Activated T-cell treated with anti-CD3 and anti-CD28 coated beads for 24 hours (primary cell): Measurements from ENCODE around the gene KRT24.
"Not testable (repeated sequence)": the region's sequence is repeated elsewhere in the genome, so short reads cannot be mapped to it uniquely, and the experiment has no call there.

Experiments used
- DNase-seq: peaks from one replicate; pipeline ENCODE4 v3.0.0-alpha.2; 2020; ENCODE audit warnings: low read depth

The KRT24 gene

GRCh38 chr17:40703652-40704051 lies at the start of gene KRT24:
TSS of gene KRT24 (minus strand) at chr17:40703752. CDS start at chr17:40703693, 59 bp downstream.
- no peak for DNase-seq

DNA sequence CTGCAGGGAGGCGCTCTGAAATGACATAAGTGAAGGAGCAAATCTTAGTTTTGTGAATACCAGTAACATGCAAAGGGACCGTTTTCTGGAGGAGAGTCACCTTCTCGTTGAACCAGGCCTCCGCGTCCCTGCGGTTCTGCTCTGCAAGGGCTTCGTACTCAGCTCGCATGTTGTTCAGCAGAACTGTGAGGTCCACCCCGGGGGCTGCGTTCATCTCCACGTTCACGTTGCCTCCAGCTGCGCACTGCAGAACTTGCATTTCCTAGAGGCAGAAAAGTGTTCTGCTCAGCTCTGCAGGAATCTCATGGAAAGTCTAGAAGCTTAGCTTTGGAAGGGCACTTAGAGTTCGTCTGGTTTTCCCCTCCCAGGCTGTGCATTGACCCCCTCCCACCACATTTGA lies 47.5 kb upstream of the KRT24 start:
- no peak for DNase-seq

DNA sequence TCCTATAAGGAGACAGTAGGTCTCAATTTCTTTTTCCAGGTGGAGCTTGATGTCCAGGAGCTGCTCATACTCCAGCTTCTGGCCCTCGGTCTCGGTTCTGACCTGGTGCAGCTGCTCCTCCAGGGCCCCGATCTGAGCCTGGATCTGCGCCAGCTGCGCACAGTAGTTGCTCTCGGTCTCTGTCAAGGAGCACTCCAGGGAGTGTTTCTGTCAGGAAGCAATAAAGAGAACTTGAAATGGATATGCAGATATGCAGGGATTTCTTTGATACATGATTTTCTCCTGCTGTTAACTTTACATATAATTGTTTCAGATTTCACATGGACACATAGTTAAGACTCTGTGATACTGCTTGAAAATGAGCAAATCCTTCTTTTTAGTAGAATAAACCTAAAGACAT lies 46.8 kb upstream of the KRT24 start:
- no peak for DNase-seq

GRCh38 chr17:40748666-40749065 lies 45.1 kb upstream of the KRT24 start:
- DNase-seq = not testable (repeated sequence)

DNA sequence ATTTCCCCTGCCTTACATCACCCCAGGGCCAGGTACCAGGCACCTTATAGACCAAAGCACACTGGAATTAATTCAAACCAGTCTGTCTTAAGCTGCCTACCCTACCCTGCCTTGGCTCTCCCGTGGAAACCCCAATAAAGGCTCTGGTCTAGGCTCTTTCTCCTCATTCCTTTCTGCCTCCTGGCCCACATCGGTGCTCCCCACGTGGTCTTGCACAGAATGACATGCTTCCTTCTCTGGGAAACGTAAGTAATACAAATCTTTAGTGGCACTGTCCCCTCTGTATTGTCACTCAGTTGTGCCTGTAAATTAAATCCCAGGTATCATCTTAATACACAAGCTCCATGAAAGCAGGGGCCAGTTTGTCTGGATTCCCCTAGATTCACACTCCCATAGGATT lies 35.0 kb upstream of the KRT24 start:
- no peak for DNase-seq

GRCh38 chr17:40735016-40735415 lies 31.5 kb upstream of the KRT24 start:
- DNase-seq = no peak

- no peak for DNase-seq
These were observed 30.5 kb upstream of the KRT24 start for GRCh38 chr17:40734018-40734417.

DNA sequence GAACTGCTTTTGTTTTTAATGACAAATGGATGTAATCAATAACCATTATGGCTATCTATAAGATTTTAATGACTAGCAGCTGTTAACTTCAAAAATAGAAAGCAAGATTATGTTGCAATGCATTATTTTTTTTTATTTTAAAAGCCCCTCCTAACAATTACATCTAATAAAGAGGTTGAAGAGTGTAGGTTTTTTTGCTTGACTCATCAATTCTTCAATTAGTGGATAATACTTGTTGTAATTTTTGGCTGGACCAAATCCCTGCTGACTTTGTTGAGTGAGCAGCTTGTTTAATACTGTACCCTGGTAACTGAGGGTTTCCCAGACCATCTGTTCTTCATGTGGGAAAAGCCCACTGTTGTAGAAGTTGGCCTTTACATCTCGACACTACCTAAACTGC lies 27.4 kb upstream of the KRT24 start:
- no peak for DNase-seq

DNA sequence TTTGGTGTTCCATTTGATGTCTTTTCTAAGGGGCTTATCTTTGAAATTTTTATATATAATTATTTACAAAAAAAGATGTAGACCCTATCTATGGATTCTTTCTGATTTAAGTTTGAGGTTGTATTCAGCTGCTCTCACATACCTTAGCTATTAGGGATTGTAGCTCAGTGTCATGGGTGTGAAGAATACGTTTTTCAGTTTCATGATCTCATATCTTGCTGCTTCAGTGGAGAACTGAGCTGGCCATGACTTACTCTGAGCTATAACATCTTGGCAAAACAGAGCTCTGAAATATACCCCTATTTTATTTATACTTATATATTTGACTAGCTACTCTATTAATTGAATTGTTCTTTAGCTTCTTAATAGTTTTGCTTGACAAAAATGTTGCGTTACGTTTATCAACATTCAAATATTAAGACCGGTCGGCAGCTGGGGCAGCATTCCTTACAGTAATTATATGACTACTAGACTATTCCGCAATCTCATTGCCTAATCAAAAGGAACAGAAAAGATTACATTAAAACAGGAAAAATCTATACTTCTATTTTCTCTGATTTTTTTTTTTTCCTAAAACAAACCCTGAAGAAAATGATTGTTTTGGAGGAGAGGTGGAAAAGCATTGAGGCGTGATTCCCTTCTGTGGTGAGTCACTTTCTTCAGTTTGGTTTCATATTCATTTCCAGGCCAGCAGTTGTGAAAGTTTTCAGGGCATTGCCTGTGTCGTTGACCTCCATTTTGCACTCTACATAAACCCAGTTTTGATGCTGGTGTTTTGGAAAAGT lies 24.1 kb upstream of the KRT24 start:
- no peak for DNase-seq

- DNase-seq = no peak
These were observed 23.4 kb upstream of the KRT24 start for GRCh38 chr17:40726919-40727318.

GRCh38 chr17:40724656-40725055 lies 21.1 kb upstream of the KRT24 start:
- no peak for DNase-seq

DNA sequence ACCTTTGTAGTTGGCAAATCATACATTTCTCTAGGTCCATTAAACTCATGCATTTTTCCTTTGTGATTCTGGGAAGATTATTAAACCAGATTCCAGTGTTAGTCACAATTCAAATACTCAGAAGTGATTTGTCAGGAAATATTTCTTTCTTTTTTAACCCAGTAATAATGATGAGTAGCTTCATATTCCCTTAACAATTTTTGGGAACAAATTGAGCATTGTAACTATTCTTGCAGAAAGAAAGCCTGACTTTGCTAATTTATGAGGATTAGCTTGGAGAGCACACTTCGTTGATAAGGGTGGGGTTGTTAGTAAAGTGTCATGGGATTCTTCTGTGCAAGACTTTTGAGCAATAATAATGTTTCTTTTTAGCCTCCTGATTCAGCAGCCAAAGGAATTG lies 18.7 kb upstream of the KRT24 start:
- DNase-seq = no peak

DNA sequence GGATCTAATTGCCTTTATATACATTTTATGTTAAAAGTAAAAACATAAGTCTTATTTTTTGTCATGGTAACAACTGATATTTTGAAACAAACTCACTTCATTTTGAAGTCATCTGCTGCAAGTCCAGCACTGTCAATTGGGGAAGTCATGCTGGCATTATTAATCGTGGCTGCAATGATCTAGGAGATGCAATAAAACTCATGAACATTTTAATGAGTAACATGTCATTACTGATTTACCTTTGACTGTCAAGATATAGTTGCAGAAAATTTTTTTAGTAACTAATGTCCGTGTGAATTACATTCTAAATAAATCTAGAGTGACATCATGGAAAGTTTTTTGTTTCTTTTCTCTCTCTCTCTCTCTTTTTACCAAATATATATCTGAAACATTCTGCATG lies 17.3 kb upstream of the KRT24 start:
- no peak for DNase-seq

GRCh38 chr17:40718930-40719329 lies 15.4 kb upstream of the KRT24 start:
- no peak for DNase-seq

- no peak for DNase-seq
These were observed 14.2 kb upstream of the KRT24 start for GRCh38 chr17:40717776-40718175.

DNA sequence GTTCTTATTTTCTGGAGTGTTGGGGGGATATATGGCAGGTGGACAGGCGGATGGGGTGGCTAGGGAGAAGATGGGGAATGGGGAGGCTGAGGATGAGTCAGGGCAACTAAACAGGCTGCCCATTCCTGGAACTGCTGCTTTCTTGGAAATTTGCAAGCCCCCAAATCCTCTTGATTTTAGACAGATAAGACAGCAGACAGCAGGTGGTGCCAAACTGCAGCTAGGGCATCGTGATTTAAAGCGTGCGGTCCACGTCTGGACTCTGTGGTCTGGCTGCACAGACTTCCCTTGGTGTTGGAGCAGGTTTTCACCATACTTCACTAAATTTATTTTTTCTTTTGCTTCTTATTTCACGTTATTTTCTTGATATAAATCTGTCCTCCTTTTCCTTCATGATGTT lies 10.9 kb upstream of the KRT24 start:
- no peak for DNase-seq

DNA sequence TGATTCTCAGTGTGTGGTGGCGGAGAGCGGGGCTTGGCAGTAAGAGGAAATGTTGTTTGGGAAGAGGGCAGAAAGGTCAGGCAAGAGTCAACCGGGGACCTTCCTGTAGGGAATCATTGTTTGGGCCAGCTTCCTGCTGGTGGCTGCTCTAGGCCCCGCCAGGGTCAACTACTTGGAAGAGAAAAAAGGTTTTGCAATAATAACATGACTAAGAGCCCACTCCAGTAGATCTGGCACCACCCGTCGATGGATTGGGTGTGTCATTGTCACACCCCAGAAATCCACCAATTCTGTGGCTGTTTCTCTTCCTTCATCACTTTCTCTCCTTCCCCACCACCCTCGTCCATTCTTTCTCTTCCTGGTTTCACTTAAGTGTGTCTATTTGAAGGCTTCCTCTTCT lies 4.2 kb upstream of the KRT24 start:
- DNase-seq = no peak

GRCh38 chr17:40705584-40705983 lies 2.0 kb upstream of the KRT24 start:
- no peak for DNase-seq

GRCh38 chr17:40702271-40702670 lies 1.3 kb downstream of the KRT24 start:
- no peak for DNase-seq

GRCh38 chr17:40699853-40700252 lies 3.7 kb downstream of the KRT24 start:
- no peak for DNase-seq

DNA sequence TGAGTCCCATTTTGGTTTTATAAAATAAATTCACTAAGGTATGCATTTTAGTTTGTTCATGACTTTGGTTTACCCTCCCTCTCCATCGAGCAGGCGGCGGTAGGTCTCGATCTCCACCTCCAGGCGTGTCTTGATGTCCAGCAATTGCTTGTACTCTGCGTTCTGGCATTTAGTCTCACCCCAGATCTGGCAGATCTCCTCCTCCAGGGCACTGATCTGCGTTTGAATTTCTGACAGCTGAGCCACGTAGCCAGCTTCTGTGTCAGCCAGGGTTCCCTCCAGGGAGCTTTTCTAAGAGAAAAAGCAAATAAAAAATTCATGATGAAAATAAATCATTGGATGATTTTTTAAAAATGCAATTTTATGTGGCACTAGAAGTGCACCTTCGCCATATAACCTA lies 4.2 kb downstream of the KRT24 start:
- no peak for DNase-seq

DNA sequence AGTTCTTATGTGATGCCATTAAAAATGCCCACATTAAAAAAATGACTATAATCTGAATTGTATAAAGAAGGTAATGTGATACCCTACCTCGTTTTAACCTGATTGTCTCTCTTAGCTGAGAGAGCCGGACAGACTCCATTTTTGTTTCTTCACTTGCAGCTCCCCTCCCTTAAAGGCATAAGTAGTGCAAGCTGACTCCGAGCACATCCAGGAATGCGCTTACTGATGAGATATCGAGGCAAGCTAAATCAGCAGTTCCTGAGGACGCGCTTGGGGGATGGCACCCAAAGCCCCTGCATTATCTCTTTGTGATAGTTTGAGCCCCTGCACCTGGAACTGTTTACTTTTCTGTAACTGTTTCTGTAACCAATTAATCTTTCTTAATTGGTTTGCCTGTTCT lies 6.3 kb downstream of the KRT24 start:
- DNase-seq = no peak

GRCh38 chr17:40696651-40697072 lies 6.9 kb downstream of the KRT24 start:
- no peak for DNase-seq

DNA sequence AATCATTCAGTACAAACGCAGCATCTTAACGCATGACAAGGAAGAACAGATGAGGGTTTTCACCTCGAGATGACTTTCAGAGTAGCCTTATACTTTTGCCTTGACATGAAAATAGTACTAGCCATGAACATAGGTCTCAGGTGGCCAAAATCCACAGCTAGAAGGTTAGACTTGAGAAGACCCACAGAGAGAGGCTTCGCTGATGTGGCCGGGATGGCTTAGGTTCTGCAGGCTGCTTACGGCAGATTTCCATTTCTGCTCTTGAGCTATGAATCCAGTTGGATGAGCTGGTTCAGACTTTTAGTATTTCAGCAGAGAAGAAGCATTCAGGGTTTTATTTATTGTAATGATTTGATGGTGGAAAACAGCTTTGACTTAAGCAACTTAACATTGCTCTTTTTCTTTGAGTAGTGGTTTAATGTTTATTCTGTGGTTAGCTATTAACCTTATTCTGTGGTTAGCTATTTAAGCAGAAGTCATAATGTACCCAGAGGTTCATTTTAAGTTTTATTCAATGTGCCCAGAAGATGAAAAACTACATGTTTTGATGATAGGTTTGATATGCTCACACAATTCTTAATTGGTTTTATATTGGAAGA lies 7.6 kb downstream of the KRT24 start:
- DNase-seq = no peak
